T-helper 2 cell treated with Interferon-gamma antibody and Interleukin-4, amounts not matched to agents 100 ng/mL and 5 ng/mL, for 36 hours (primary cell): ENCODE results near the gene STX18. TPM values are rescaled to one million over a fixed set of nuclear protein-coding genes. Genes with fewer than 3 reads are reported as not detected.

Experiments
- intact Hi-C: fragments of 100-400 bp; cut with micrococcal nuclease; formaldehyde crosslinking; loops from one replicate; pipeline ENCODE4 v1.15.1; 2023
- total RNA-seq: library from RNA; stranded (reverse); gene quantifications from 2 replicates; pipeline ENCODE4 v1.2.3, GENCODE V29; 2022

STX18 gene
- total RNA-seq, 1 donor from 2014 or later: 21.8 TPM

- intact Hi-C loops: no loop called here
Measured at GRCh38 chr4:4407299-4408131, 134.3 kb downstream of the STX18 start.

GRCh38 chr4:4406455-4407298 lies 135.2 kb downstream of the STX18 start:
- intact Hi-C loops: no loop called here

GRCh38 chr4:4405358-4405962 lies 136.4 kb downstream of the STX18 start:
- intact Hi-C loops: no loop called here

- intact Hi-C loops: no loop called here
Measured at GRCh38 chr4:4402966-4403365, 138.9 kb downstream of the STX18 start.

GRCh38 chr4:4401036-4401435 lies 140.8 kb downstream of the STX18 start:
- intact Hi-C loops: no loop called here

GRCh38 chr4:4398430-4398829 lies 143.4 kb downstream of the STX18 start:
- intact Hi-C loops: no loop called here

- intact Hi-C loops: no loop called here
Measured at GRCh38 chr4:4397441-4397819, 144.4 kb downstream of the STX18 start.

GRCh38 chr4:4396628-4397440 lies 145.0 kb downstream of the STX18 start:
- intact Hi-C loops: no loop called here

GRCh38 chr4:4395849-4396627 lies 145.8 kb downstream of the STX18 start:
- intact Hi-C loops: no loop called here

GRCh38 chr4:4395371-4395770 lies 146.5 kb downstream of the STX18 start:
- intact Hi-C loops: no loop called here

GRCh38 chr4:4394644-4395043 lies 147.2 kb downstream of the STX18 start:
- intact Hi-C loops: no loop called here

GRCh38 chr4:4392501-4393183 lies 149.2 kb downstream of the STX18 start:
- intact Hi-C loops: no loop called here

- intact Hi-C loops: no loop called here
Measured at GRCh38 chr4:4391866-4392265, 150.0 kb downstream of the STX18 start.

GRCh38 chr4:4390515-4391240 lies 151.2 kb downstream of the STX18 start:
- intact Hi-C loops: no loop called here

- intact Hi-C loops: no loop called here
Measured at GRCh38 chr4:4390046-4390445, 151.8 kb downstream of the STX18 start.

GRCh38 chr4:4388836-4389575 lies 152.8 kb downstream of the STX18 start:
- intact Hi-C loops: no loop called here

GRCh38 chr4:4388311-4388790 lies 153.5 kb downstream of the STX18 start:
- intact Hi-C loops: no loop called here
